Measurements from ENCODE around the gene BACE2.

DNA sequence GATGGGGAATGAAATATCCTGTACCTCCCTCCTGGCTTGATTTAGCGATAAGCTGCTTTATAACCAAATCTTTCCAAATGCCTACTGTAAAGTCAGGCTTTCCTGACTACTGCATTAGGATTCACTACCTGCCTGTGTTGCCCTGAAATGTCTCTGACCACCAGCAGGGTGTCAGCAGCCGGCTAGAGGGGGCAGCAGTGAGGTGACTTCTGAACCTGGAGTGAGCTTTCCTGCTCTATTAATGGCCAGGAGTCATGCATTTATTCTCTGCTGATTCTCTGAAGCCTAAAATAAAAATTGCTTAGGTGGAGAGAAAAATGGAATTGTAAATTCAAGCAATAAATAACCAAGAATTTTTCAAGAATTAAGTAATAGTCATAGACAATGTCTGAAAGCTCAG, 2.5 kb downstream of the BACE2 start:
- no peak for TF ChIP-seq EZH2phosphoT487 (conservative IDR thresholded peaks at IDR 0.05; ENCODE audit: low read length)
- TF ChIP-seq, protein P1, sequence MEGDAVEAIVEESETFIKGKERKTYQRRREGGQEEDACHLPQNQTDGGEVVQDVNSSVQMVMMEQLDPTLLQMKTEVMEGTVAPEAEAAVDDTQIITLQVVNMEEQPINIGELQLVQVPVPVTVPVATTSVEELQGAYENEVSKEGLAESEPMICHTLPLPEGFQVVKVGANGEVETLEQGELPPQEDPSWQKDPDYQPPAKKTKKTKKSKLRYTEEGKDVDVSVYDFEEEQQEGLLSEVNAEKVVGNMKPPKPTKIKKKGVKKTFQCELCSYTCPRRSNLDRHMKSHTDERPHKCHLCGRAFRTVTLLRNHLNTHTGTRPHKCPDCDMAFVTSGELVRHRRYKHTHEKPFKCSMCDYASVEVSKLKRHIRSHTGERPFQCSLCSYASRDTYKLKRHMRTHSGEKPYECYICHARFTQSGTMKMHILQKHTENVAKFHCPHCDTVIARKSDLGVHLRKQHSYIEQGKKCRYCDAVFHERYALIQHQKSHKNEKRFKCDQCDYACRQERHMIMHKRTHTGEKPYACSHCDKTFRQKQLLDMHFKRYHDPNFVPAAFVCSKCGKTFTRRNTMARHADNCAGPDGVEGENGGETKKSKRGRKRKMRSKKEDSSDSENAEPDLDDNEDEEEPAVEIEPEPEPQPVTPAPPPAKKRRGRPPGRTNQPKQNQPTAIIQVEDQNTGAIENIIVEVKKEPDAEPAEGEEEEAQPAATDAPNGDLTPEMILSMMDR (IDR thresholded peaks at IDR 0.05; ENCODE audit: insufficient read depth, low read length, poor library complexity, severe bottlenecking): peak; percentile 54
